ENCODE measurements around the gene NOL4L. TPM values are rescaled to one million over a fixed set of nuclear protein-coding genes. Genes with fewer than 3 reads are reported as not detected.

NOL4L gene
- total RNA-seq, 1 donor from 2014 or later, result 11.9 TPM

- H2AFZ ChIP-seq (replicated peaks), result no peak overlapping the region
- TF ChIP-seq, protein P1, sequence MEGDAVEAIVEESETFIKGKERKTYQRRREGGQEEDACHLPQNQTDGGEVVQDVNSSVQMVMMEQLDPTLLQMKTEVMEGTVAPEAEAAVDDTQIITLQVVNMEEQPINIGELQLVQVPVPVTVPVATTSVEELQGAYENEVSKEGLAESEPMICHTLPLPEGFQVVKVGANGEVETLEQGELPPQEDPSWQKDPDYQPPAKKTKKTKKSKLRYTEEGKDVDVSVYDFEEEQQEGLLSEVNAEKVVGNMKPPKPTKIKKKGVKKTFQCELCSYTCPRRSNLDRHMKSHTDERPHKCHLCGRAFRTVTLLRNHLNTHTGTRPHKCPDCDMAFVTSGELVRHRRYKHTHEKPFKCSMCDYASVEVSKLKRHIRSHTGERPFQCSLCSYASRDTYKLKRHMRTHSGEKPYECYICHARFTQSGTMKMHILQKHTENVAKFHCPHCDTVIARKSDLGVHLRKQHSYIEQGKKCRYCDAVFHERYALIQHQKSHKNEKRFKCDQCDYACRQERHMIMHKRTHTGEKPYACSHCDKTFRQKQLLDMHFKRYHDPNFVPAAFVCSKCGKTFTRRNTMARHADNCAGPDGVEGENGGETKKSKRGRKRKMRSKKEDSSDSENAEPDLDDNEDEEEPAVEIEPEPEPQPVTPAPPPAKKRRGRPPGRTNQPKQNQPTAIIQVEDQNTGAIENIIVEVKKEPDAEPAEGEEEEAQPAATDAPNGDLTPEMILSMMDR (IDR thresholded peaks at IDR 0.05), result no peak
- TF ChIP-seq EZH2phosphoT487 (IDR thresholded peaks at IDR 0.05), result no peak
- no peak for TF ChIP-seq EZH2 (IDR thresholded peaks at IDR 0.05)
- Mint-ChIP-seq H3K4me1 (peaks cover 51% of the 10 kb centered on the region), H3K4me3 (no peak overlapping the region), H3K27ac (no peak overlapping the region), H3K36me3 (no peaks in the 10 kb centered on the region), H3K9me3 (no peaks in the 10 kb centered on the region), H3K27me3 (ENCODE audit: insufficient read depth, low read depth) (peaks cover 18% of the 10 kb centered on the region)
- H3K9me3 ChIP-seq (ENCODE audit: low read depth), result no peaks in the 10 kb centered on the region
- H3K27me3 ChIP-seq, result peaks cover 28% of the 10 kb centered on the region
- no peak overlapping the region for H3K4me3 ChIP-seq
- no peak overlapping the region for H3K27ac ChIP-seq
- H3K9ac ChIP-seq, result no peak overlapping the region
- H3K4me2 ChIP-seq, result no peak overlapping the region
- H4K20me1 ChIP-seq (ENCODE audit: low read depth), result peaks cover 17% of the 10 kb centered on the region
- peaks cover 15% of the 10 kb centered on the region for H3F3A ChIP-seq (ENCODE audit: low read depth)
- DNase-seq (ENCODE audit: low spot score), result no peak
- H3K36me3 ChIP-seq, result no peaks in the 10 kb centered on the region
- H3K79me2 ChIP-seq (ENCODE audit: low read depth), result no peaks in the 10 kb centered on the region
- peaks cover 31% of the 10 kb centered on the region for H3K4me1 ChIP-seq
Observed at GRCh38 chr20:32542259-32542615, 42.9 kb downstream of the NOL4L start.

DNA sequence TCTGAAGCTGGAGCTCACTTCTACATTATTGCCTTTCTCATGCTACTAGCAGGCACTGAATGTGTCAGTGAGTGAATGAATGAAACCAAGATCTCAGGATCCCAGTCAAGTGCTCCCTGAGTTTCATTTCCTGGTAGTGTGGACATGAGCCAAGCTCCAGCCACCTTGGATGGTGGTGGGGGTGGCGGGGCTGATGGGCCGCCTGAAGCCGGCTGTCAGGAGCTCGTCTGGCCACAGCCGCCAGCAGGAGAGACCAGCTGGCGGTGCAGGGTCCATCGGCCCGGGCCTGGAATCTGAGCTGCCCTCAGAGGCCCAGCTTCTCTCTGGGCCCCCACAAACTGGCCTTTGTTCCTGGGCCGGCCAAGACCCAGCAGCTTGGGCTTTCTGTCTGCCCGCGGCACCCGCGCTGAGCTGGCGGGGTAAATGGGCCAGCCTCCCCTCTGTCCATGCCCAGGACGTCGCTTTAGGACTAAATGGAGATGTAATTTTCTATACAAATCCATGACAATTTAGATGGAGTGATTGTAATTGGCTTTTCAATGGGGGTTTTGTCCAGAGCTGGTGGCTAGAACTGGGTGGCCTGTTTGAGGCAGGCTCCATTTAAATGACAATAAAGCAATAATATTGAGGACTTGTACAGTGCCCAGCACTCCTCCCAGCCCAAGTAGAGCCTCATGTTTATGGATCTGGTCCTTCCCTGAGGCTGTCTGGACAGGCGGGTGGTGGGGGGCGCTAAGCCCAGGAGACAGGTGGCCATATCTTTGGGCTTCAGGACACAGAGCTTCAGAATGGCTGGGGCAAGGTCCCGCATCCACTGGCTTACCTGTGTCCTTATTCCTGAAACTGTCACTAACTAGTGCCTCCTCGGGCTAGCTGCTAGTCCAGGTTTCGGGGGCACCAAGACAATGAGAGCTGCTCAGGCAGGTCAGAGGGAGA is 43.5 kb downstream of the NOL4L start:
- H3K27ac ChIP-seq, result no peak overlapping the region
- H3K4me1 Mint-ChIP-seq, result peaks cover 55% of the 10 kb centered on the region
- peaks cover 34% of the 10 kb centered on the region for H3K4me1 ChIP-seq

DNA sequence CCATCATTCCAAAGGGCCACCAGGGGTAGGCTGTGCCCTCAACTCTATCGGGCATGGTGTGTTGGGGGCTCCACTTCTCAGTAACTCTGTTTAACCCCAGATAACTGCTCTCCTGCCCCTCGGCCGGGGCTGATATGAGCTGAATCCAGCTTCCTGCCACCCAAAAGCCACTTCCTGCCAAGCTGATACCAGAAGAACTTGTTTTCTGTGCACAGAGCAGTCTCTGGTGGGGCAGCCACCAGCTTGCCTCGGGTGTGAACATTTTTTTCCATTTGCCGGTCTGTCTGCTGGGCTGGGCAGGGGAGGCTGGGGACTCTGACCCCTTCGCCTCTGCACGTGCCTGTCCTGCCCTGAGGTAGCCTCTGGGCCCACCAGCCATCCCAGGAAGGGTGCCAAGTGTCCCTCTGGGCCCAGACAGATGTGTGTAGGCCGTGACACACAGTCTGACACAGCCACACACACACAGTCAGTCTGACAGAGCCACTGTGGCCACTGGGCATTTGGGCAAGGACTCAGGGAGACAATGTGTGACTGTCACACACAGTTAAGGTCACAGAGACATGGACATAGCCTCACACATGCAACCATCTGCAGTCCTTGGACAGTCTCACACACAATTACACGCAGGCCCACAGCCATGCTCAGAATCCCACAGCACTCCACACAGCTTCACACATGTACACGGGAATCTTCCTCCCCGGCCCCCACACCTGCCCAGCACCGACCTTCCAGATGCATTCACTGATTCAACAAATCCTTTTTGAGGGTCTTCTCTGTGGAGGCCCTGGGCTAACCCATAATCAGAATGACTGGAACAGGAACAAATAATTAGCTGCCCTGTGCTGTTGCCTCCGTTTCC is 45.1 kb downstream of the NOL4L start:
- Histone ChIP-seq H3K79me2 (ENCODE audit: low read depth) (no peaks in the 10 kb centered on the region), H4K20me1 (ENCODE audit: low read depth) (peaks cover 31% of the 10 kb centered on the region), H3K27me3 (peaks cover 33% of the 10 kb centered on the region), H3K27ac (no peak overlapping the region), H3K9me3 (ENCODE audit: low read depth) (no peaks in the 10 kb centered on the region), H3F3A (ENCODE audit: low read depth) (peaks cover 31% of the 10 kb centered on the region), H3K4me2 (no peak overlapping the region), H3K4me1 (peaks cover 41% of the 10 kb centered on the region), H3K36me3 (no peaks in the 10 kb centered on the region), H3K9ac (no peak overlapping the region), H2AFZ (replicated peaks) (no peak overlapping the region), H3K4me3 (no peak overlapping the region)
- Mint-ChIP-seq H3K27me3 (ENCODE audit: insufficient read depth, low read depth) (peaks cover 22% of the 10 kb centered on the region), H3K4me1 (peaks cover 58% of the 10 kb centered on the region), H3K27ac (no peak overlapping the region), H3K36me3 (no peaks in the 10 kb centered on the region), H3K4me3 (peak overlapping the region; percentile 19), H3K9me3 (no peaks in the 10 kb centered on the region)
- no peak for TF ChIP-seq EZH2 (IDR thresholded peaks at IDR 0.05)
- TF ChIP-seq, protein P1 (IDR thresholded peaks at IDR 0.05), result no peak
- no peak for TF ChIP-seq EZH2phosphoT487 (IDR thresholded peaks at IDR 0.05)
- DNase-seq (ENCODE audit: low spot score), result no peak

More for the DNA sequence above, 43.5 kb downstream of the NOL4L start:
- peak; percentile 59 for DNase-seq (ENCODE audit: low spot score)
- no peaks in the 10 kb centered on the region for H3K36me3 Mint-ChIP-seq
- Histone ChIP-seq H3F3A (ENCODE audit: low read depth) (peaks cover 19% of the 10 kb centered on the region), H2AFZ (replicated peaks) (no peak overlapping the region), H3K4me3 (no peak overlapping the region), H3K4me2 (no peak overlapping the region), H3K79me2 (ENCODE audit: low read depth) (no peaks in the 10 kb centered on the region), H3K36me3 (no peaks in the 10 kb centered on the region), H3K9ac (no peak overlapping the region), H4K20me1 (ENCODE audit: low read depth) (peaks cover 21% of the 10 kb centered on the region), H3K27me3 (peaks cover 33% of the 10 kb centered on the region), H3K9me3 (ENCODE audit: low read depth) (no peaks in the 10 kb centered on the region)
- H3K27ac Mint-ChIP-seq, result no peak overlapping the region
- H3K27me3 Mint-ChIP-seq (ENCODE audit: insufficient read depth, low read depth), result peaks cover 22% of the 10 kb centered on the region
- TF ChIP-seq EZH2phosphoT487 (IDR thresholded peaks at IDR 0.05) (no peak), EZH2 (IDR thresholded peaks at IDR 0.05) (no peak)
- TF ChIP-seq, protein P1 (IDR thresholded peaks at IDR 0.05), result no peak
- H3K9me3 Mint-ChIP-seq, result no peaks in the 10 kb centered on the region
- H3K4me3 Mint-ChIP-seq, result no peak overlapping the region

All from neural progenitor cell (in vitro differentiated cells).